HG02870 (cell line): ENCODE measurements around the gene PSME3IP1.
"Not testable (repeated sequence)": the region's sequence is repeated elsewhere in the genome, so short reads cannot be mapped to it uniquely, and the experiment has no call there.

ENCODE experiments used
- ATAC-seq: cut with Tn5 transposase; IDR thresholded peaks from one replicate; pipeline ENCODE4 v1.9.1; 2021; ENCODE audit warnings: mild to moderate bottlenecking, moderate library complexity; ENCODE audit not compliant: unreplicated experiment

The PSME3IP1 gene

GRCh38 chr16:57127037-57127763 is 58.6 kb downstream of the PSME3IP1 start:
- peak; percentile 56 for ATAC-seq

GRCh38 chr16:57126411-57126810 is 59.4 kb downstream of the PSME3IP1 start:
- no peak for ATAC-seq

- no peak for ATAC-seq
These were observed 59.9 kb downstream of the PSME3IP1 start for GRCh38 chr16:57125969-57126368.

GRCh38 chr16:57125376-57125775 is 60.5 kb downstream of the PSME3IP1 start:
- no peak for ATAC-seq

GRCh38 chr16:57123974-57124674 is 61.7 kb downstream of the PSME3IP1 start:
- ATAC-seq: no peak

GRCh38 chr16:57123216-57123973 is 62.4 kb downstream of the PSME3IP1 start:
- ATAC-seq: no peak

GRCh38 chr16:57118461-57119084 is 67.3 kb downstream of the PSME3IP1 start:
- ATAC-seq: no peak

- no peak for ATAC-seq
These were observed 70.2 kb downstream of the PSME3IP1 start for GRCh38 chr16:57115514-57116182.

GRCh38 chr16:57115168-57115513 is 70.7 kb downstream of the PSME3IP1 start:
- ATAC-seq: no peak

GRCh38 chr16:57113664-57114063 is 72.2 kb downstream of the PSME3IP1 start:
- ATAC-seq: no peak

GRCh38 chr16:57113042-57113453 is 72.8 kb downstream of the PSME3IP1 start:
- ATAC-seq: no peak

- no peak for ATAC-seq
These were observed 73.3 kb downstream of the PSME3IP1 start for GRCh38 chr16:57112403-57113041.

- no peak for ATAC-seq
These were observed 74.4 kb downstream of the PSME3IP1 start for GRCh38 chr16:57111420-57111819.

GRCh38 chr16:57110937-57111336 is 74.9 kb downstream of the PSME3IP1 start:
- no peak for ATAC-seq

GRCh38 chr16:57109259-57110105 is 76.4 kb downstream of the PSME3IP1 start:
- not testable (repeated sequence) for ATAC-seq

GRCh38 chr16:57108432-57108831 is 77.4 kb downstream of the PSME3IP1 start:
- ATAC-seq: no peak

- ATAC-seq: no peak
These were observed 78.4 kb downstream of the PSME3IP1 start for GRCh38 chr16:57107321-57107922.

- no peak for ATAC-seq
These were observed 79.1 kb downstream of the PSME3IP1 start for GRCh38 chr16:57106767-57107166.

- no peak for ATAC-seq
These were observed 80.7 kb downstream of the PSME3IP1 start for GRCh38 chr16:57105184-57105583.
